OCI-M2 (cell line): ENCODE results near the gene FCER1A.

Experiments used
- DNase-seq: peaks from one replicate; lab custom pipeline; 2025; ENCODE audit not compliant: unreplicated experiment; lab: John Stamatoyannopoulos, UW

The FCER1A gene

DNA sequence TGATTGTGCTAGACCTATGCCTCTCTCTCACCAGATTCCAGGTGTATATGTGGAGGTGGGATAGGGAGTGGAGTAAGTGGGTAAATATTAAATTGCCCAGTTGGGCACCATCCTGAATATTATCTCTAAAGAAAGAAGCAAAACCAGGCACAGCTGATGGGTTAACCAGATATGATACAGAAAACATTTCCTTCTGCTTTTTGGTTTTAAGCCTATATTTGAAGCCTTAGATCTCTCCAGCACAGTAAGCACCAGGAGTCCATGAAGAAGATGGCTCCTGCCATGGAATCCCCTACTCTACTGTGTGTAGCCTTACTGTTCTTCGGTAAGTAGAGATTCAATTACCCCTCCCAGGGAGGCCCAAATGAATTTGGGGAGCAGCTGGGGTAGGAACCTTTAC, at the start of gene FCER1A:
FCER1A (plus strand) TSS at position 242 of the 400 bp plus-strand sequence; CDS start at position 271, 29 bp downstream.
- no peak for DNase-seq

DNA sequence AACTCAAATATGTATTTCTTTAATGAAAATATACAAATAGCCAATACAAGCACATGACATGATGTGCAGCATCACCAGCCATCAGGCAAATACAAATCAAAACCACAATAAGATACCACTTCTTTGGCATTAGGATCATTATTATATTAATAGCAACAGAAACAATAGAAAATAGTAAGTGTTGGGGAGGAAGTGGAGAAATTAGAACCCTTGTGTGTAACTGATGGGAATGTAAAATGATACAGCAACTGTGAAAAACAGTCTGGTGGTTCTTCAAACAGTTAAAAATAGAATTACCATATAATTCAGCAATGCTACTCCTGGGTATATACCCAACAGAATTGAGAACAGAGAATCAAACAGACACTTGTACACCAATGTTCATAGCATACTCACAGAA, 40.8 kb upstream of the FCER1A start:
- DNase-seq, result no peak

GRCh38 chr1:159261721-159262494, 40.2 kb upstream of the FCER1A start:
- no peak for DNase-seq

DNA sequence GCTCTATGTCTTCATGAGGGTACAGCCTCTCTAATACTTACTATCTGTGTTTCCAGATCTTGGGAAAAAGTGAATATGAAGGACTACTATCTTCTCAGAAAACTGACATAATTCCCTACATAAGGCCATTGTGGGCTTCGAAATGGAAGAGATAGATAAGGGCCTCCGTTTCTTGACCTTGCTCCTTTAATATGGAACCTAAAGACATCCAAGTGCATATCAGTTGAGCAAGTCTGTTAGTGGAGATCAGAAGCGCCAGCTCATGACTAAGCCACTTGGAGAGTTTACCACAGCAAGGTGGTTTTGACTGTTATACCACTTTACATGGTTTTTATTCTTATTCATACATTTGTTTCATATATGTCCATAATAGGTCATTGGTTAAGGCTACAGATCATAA, 35.3 kb upstream of the FCER1A start:
- peak; percentile 68 for DNase-seq

GRCh38 chr1:159274631-159275030, 27.5 kb upstream of the FCER1A start:
- DNase-seq, result no peak

DNA sequence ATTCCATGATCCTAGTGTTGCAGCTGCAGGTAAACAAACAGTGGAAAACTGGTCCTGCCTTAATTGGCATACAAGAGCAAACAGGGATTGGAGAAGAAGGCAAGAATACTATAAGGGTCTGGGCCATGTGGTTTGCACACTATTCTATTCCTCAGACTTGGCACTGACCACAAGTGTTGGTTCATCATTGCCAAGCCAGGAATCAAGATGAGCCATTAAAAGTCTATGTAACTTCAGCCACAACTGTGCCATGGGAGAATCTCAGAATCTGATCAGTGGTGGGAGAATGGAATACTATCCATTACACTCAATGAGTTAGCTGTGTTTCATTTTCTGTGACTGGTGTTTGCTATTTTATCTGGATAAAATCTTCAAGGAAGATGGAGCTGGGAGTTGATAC, 26.2 kb upstream of the FCER1A start:
- no peak for DNase-seq

DNA sequence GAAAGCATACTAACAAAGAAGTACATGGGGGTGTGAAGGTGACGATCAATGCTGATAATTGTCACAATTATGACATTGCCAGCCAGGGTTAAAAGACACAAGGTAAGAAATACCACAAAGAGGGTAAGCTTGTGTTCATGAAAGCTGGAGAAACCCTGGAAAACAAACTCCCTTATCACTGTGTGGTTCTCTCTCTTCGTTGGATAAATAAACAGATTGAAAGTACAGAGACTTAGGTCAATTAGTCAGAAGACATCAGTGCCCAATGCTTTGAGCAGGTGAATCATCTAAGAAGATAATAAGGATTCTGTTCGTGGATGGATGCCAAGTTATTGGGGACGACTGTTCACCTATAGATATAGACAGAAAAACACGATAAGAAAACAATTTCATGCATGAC, 22.4 kb upstream of the FCER1A start:
- DNase-seq, result no peak

- DNase-seq, result no peak
Observed at GRCh38 chr1:159282118-159282517, 20.0 kb upstream of the FCER1A start.

DNA sequence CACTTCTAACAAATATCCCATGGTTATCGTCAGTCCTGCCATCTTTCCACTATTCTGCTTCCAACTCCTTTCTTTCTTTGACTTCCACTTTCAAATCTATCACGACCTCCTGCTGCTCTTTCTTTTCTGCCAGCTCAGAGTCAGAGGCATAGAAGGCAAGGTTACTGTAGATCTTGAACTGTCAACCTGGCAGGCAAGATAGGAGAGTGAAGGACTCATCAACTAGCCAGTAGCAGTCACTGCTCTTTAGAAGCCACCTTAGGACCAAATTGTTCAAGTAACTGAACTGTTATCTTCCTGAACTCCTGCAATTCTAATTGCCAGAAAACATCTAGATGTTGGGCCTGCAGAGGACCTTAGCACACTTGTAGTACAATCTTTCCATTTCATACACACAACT, 13.1 kb upstream of the FCER1A start:
- peak; percentile 40 for DNase-seq

DNA sequence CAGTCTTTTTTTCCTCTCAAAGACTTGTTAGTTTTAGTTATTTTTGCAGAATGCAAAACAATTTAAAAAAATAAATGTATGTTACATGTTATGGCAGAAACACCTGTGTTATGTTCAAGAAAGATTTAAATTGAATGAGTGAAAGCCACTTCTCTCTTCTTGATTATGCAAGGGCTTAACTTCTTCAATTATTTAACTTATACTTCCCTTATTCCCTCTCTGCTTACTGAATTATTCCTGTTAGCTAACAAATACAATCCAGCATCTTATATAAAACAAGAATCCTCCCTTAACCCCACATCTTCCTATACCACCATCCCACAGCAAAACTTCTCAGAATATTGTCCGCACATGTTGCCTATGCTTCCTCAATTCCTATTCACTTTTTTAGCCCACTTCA, 10.7 kb upstream of the FCER1A start:
- no peak for DNase-seq

- no peak for DNase-seq
Observed at GRCh38 chr1:159296706-159297375, 5.3 kb upstream of the FCER1A start.

DNA sequence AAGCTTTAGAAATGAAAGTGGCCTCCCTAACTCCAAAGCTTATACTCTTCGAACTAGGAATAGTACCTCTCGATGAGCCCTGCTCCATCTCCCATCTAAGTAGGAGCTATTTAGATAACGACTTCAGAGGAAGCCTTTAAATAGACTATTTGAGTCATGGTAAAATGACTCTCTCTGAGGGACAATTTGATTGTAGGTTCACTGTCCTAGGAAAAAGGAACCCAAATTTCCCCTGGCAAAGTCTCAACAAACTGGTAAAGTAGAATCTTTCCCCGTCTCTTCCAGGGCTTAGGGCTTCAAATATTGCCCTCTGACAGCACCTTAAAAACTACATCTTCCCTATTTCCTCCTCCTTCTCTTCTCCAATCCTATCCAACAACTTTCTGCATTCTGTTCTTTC, 2.0 kb upstream of the FCER1A start:
- DNase-seq, result no peak

DNA sequence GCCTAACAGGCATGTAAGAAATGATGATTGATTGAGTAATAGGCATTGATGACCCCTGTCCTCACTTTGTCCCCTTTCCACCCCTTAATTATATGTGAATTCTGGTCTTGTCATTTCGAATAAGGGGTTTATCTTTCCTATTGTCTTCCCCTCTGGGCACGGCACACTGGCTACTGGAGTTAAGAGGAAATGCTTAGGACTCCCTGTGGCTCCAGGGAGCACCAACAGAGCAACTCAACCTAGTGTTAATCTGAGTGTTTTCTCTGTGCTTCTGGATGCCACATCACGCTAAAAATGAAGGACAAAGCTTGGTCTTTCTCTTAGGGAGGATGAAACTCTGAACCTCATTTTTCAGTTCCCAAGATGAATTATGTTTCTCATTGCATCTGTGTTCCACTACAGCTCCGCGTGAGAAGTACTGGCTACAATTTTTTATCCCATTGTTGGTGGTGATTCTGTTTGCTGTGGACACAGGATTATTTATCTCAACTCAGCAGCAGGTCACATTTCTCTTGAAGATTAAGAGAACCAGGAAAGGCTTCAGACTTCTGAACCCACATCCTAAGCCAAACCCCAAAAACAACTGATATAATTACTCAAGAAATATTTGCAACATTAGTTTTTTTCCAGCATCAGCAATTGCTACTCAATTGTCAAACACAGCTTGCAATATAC, 5.3 kb downstream of the FCER1A start:
- DNase-seq, result peak; percentile 46

DNA sequence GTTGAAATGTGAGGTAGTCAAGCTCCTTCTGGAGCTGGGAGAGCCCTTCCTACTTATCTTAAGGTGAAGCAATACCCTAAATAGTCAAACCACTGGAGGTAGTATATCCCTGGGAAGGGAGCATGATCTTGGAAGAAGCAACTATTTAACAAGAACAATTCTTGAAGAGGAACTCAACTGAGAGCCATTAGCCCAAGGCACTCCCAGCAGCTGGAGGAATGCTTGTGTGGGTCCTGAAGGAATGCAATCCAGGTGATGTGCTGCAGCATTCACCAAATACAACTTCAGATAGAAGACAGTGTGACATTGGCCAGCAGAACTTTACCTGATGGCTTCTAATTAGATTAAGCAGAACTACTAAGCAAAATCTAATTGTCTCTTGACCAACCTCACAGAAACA, 9.5 kb downstream of the FCER1A start:
- no peak for DNase-seq

DNA sequence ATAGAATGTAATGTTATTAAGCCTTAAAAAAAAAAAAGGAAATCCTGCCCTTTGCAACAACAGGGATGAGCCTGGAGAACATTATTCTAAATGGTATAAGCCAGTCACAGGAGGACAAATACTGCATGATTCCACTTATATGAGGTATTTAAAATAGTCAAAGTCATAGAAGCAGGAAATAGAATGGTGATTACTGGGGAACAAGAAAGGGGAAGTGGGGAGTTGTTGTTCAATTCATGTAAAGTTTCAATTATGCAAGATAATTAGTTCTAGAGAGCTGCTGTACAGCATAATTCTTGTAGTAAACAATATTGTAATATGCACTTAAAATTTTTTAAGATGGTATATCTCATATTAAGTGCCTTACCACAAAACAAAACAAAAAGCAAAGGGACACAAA, 13.2 kb downstream of the FCER1A start:
- no peak for DNase-seq

- no peak for DNase-seq
Observed at GRCh38 chr1:159318784-159319551, 16.8 kb downstream of the FCER1A start.

DNA sequence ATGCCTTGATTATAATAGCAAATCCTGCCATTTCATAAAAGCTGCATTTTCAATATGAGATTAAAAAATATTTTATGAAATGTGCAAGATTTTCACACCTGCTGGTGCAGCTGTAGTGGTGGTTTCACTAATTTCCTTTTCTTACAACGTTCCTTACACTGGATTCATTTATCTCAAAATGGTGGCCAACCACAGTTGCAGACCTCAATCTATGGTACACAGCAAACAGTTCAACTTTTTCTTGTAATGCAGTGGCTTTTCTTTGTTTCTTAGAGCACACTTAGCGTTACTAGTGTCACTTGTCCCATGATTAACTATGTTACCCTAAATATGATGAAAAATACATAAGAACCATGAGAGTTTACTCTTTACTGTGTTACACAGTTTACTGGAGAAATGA, 32.7 kb downstream of the FCER1A start:
- DNase-seq, result no peak

- no peak for DNase-seq
Observed at GRCh38 chr1:159338018-159338417, 35.9 kb downstream of the FCER1A start.

DNA sequence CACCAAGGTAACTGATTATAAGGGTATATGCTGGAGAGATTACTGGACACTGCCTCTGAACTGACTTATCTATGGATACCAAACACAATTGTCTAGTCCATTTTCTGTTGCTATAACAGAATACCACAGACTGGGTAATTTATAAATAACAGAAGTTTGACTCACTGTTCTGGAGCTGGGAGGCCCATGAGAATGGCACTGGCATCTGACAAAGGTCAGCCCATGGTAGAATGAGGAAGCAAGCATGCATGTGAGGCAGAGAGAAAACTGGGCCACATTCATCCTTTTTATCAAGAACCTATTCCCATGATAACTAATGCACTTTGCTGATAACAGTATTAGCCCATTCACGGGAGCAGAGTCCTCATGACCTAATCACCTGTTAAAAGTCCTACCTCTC, 37.4 kb downstream of the FCER1A start:
- no peak for DNase-seq

GRCh38 chr1:159341736-159342135, 39.6 kb downstream of the FCER1A start:
- no peak for DNase-seq

DNA sequence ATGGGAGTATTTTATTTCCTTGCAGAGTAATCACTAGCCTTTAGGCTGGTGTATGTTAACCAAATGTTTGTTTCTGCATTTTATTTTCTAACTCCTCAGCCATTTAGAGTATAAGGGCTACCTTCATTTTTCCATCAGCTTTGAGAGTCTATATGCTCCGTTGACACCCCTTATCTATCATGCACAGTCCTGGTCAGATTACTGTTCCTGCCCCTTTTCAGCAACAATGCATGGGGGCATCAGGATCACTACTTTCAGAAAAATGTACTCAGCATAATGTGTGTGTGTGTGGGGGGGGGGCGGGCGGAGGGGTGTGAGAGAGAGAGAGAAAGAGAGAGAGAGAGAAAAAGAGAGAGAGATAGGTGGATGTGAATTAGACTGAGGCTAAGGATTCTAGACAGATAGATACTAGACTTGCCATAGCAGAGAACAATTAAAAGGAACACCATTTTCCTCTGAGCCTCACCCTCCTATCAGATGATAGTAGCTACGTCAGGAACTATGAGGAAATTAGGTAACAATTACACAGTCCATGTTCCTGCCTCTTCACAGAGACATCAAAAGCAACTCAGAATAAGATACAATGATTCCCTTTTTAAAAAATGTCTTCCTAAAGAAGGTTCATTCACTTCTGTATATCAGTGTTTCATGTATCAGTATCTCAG, 40.8 kb downstream of the FCER1A start:
- DNase-seq, result peak; percentile 36
